Large intestine (tissue), 3 donors: ENCODE data around the gene MUC13. TPM values are rescaled to one million over a fixed set of nuclear protein-coding genes. Genes with fewer than 3 reads are reported as not detected.

Experiments
- DNase-seq, 2 donors: peaks; one replicate each; pipeline versions ENCODE4 v3.0.0 to v3.0.0-alpha.2; 2013
- H3K27ac ChIP-seq: one replicate; pipeline ENCODE4 v1.5.1; 2013; ENCODE audit warnings: low read length
- H3K27me3 ChIP-seq: 2 replicates; pipeline ENCODE4 v1.6.1; 2013; ENCODE audit warnings: low read length; ENCODE audit not compliant: control insufficient read depth, insufficient read depth
- H3K36me3 ChIP-seq: 2 replicates; pipeline ENCODE4 v1.6.1; 2013; ENCODE audit warnings: low read length; ENCODE audit not compliant: control insufficient read depth, insufficient read depth
- H3K4me1 ChIP-seq: one replicate; pipeline ENCODE4 v1.6.1; 2013; ENCODE audit warnings: low read length; ENCODE audit not compliant: control insufficient read depth, insufficient read depth
- H3K4me3 ChIP-seq: one replicate; pipeline ENCODE4 v1.5.1; 2013; ENCODE audit warnings: low read length
- H3K9me3 ChIP-seq: one replicate; pipeline ENCODE4 v1.6.1; 2013; ENCODE audit warnings: mild to moderate bottlenecking, low read depth, low read length, moderate library complexity; ENCODE audit not compliant: control insufficient read depth
- WGBS: methylation state at CpG from one replicate; pipeline ENCODE4 v1.1.5; 2013; ENCODE audit warnings: low lambda C conversion rate; ENCODE audit not compliant: insufficient coverage; 5-methylcytosine and 5-hydroxymethylcytosine counted together
- polyA plus RNA-seq: library from polyadenylated mRNA; unstranded; fragments of 120-200 nt; gene quantifications from one replicate; pipeline ENCODE4 v1.2.1, GENCODE V29; 2013

MUC13 gene
- polyA plus RNA-seq, 1 donor, result 1,160 TPM

DNA sequence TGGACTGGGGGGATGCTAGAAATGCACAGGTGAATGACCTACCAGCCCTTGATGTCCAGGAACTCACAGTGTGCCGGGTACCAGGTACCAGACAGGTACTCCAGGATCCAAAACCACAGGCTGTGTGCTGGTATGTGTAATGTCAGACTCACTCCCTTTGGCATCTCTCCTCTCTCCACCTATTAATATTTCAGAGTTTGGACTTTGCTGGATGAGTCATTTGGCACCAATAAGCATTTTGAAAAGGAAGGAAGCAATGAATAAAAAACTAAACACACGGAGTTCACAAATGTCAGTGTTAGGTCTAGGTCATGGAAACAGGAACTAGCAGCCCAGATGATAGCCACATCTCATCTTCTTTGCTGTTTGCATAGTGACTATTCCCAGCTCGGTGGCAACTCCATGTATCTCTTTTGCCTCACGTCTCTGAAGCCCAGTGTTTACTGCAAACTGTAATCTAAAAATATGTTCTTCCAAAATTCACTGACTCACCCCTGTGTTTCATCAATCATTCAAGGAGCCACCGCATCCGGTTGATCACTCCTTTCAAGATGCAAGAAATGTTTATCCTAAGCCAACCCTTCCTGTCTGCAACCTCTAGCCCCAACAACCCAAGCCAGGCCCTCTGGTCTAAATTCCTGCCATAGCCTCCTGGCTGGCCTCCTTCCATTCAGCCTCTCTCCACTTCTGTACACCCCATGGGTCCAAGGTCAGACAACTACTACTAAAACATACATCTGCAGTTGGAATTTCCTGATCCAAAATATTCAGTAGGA is 55.8 kb downstream of the MUC13 start:
- WGBS, result no CpG with 5 or more reads among the region's 6 CpGs
- peak; percentile 47 to 80 for DNase-seq
- H3K27ac ChIP-seq, result peak overlapping the region; percentile 9
- H3K36me3 ChIP-seq, result peaks cover 3% of the 10 kb centered on the region
- H3K4me1 ChIP-seq, result peaks cover 29% of the 10 kb centered on the region
- no peak overlapping the region for H3K4me3 ChIP-seq
- H3K9me3 ChIP-seq, result no peaks in the 10 kb centered on the region
- no peaks in the 10 kb centered on the region for H3K27me3 ChIP-seq

DNA sequence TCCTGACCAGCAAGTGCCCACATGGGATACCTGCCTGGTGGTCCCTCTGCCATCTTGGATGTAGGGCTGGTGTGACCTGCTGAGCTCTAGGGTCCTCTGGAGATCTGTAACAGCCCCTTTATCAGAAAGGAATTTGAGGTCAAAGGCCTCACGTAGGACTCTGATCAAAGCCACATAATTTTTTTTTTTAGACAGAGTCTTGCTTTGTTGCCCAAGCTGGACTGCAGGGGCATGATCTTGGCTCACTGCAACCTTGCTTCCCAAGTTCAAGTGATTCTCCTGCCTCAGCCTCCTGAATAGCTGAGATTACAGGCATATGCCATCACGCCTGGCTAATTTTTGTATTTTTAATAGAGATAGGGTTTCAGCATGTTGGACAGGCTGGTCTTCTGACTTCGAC is 56.9 kb downstream of the MUC13 start:
- H3K4me1 ChIP-seq, result peaks cover 29% of the 10 kb centered on the region
- no CpG with 5 or more reads among the region's 3 CpGs for WGBS
- H3K9me3 ChIP-seq, result no peaks in the 10 kb centered on the region
- DNase-seq, result no peak
- H3K4me3 ChIP-seq, result no peak overlapping the region
- H3K36me3 ChIP-seq, result peaks cover 3% of the 10 kb centered on the region
- H3K27me3 ChIP-seq, result no peaks in the 10 kb centered on the region
- no peak overlapping the region for H3K27ac ChIP-seq

DNA sequence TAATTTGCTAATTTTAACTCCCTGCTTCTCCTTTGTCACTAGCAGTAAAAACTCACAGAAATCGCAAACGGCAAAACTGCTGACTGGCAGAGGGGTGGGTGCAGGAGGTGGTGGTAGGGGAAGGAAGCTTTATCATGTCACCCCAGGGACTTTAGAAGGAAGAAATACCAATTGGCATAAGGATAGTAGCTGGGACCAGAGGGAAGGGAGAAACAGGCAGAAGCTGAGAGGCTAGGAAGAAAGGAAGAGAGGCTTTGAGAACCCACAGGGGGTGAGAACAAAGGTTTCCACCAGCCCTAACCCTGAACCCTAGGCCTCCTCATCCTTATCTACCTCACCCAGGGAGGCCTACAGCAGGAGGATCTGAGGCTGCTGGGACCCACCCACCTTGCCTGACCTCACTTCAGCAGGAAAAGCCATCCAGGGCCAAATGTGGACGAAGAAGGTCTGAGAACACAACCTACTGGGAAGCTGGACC is 58.1 kb downstream of the MUC13 start:
- peaks cover 29% of the 10 kb centered on the region for H3K4me1 ChIP-seq

DNA sequence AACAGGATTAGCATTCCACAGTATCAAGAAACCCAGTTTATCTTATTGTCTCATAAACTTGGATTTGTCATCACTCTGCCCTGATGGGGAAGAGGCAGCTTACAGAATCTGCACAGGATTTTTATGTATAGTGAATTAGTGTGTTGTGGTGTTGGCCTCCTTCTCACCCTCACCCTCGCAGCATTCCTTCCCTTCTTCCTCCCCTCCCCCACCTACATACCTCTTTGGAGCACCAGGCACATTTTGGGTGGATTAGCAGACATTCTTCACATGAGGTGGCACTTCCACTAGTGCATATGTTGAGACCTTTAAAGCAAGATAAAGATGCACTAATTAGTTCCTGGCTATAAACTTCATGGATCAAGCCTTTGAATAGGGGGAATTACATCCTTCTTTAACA is 61.3 kb downstream of the MUC13 start:
- no peak overlapping the region for H3K27ac ChIP-seq
- H3K36me3 ChIP-seq, result peaks cover 12% of the 10 kb centered on the region
- no peaks in the 10 kb centered on the region for H3K27me3 ChIP-seq
- H3K4me3 ChIP-seq, result no peak overlapping the region
- no peaks in the 10 kb centered on the region for H3K9me3 ChIP-seq
- WGBS, result 100% methylated on average over 1 of the region's 1 CpG
- DNase-seq, result no peak
- H3K4me1 ChIP-seq, result peaks cover 18% of the 10 kb centered on the region

More for the DNA sequence above, 58.1 kb downstream of the MUC13 start:
- H3K27me3 ChIP-seq, result no peaks in the 10 kb centered on the region
- H3K4me3 ChIP-seq, result no peak overlapping the region
- no peaks in the 10 kb centered on the region for H3K9me3 ChIP-seq
- H3K27ac ChIP-seq, result peak overlapping the region; percentile 4
- peaks cover 3% of the 10 kb centered on the region for H3K36me3 ChIP-seq
- no CpG with 5 or more reads among the region's 3 CpGs for WGBS
- DNase-seq, result peak in 1 of 2 donors; percentile 39

DNA sequence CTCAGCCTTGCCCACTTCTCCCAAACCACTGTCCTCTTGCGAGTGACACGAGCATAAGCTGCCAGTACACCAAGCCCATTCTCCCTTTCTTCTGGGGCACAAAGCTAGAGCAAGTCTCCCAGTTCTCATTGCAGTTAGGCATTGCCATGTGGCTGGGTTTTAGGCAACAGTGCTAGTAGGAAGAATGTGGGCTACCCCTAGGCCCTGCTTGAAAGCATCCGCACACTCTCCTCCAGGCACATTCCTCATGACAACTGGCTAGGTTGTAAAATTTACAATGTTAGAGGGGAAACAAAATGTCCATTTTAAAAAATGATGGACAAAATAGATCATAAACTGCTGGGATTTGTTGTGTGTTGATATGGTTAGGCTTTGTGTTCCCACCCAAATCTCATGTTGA is 67.0 kb downstream of the MUC13 start:
- no CpG with 5 or more reads among the region's 3 CpGs for WGBS
- no peak for DNase-seq

DNA sequence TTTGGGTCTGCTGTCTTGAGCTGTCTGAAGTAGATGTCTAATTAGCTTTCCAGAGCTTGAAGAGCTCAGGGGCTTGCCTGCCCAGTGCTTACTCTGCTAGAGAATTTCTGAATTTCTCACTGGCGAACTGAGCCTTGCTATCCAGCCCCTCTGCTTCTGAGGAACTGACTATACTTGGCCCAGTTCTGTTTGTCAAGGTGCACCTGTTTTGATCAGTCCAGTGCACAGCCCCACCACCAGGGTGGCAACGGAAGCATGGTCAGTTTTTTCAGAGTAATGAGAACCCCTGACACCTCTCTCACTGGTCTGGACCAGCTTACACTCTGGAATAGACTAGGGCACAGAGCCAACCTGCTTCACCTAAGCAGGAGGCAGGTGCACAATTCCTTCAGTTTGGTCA is 72.5 kb downstream of the MUC13 start:
- H3K27ac ChIP-seq, result no peak overlapping the region
- WGBS, result no CpG with 5 or more reads among the region's 2 CpGs
- H3K4me3 ChIP-seq, result no peak overlapping the region
- H3K9me3 ChIP-seq, result no peaks in the 10 kb centered on the region
- H3K27me3 ChIP-seq, result no peaks in the 10 kb centered on the region
- DNase-seq, result no peak
- H3K36me3 ChIP-seq, result peaks cover 8% of the 10 kb centered on the region
- H3K4me1 ChIP-seq, result no peaks in the 10 kb centered on the region

More for the DNA sequence above, 67.0 kb downstream of the MUC13 start:
- H3K9me3 ChIP-seq, result no peaks in the 10 kb centered on the region
- no peak overlapping the region for H3K27ac ChIP-seq
- no peak overlapping the region for H3K4me3 ChIP-seq
- H3K27me3 ChIP-seq, result no peaks in the 10 kb centered on the region
- H3K36me3 ChIP-seq, result peaks cover 25% of the 10 kb centered on the region
- H3K4me1 ChIP-seq, result no peaks in the 10 kb centered on the region

DNA sequence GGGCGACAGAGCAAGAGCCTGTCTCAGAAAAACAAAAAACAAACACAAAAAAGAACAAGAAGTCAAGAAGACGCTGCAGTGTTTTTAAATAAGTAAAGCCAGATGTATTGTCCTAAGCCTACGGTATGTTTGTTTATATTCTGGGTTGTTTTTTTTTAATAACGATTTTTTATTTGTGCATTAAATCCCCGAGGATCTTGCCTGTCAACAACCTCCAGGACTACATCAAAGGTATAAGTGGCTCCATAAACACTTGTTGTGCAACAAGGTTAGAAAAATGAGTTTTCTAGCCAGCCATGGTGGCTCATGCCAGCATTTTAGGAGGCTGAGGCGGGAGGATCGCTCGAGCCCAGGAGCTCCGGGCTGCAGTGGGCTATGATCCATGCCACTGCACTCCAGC is 73.5 kb downstream of the MUC13 start:
- Histone ChIP-seq H3K9me3 (no peaks in the 10 kb centered on the region), H3K27me3 (no peaks in the 10 kb centered on the region), H3K4me1 (no peaks in the 10 kb centered on the region), H3K36me3 (peaks cover 7% of the 10 kb centered on the region), H3K27ac (no peak overlapping the region), H3K4me3 (no peak overlapping the region)
- no peak for DNase-seq
- WGBS, result 88% methylated on average over 5 of the region's 9 CpGs

DNA sequence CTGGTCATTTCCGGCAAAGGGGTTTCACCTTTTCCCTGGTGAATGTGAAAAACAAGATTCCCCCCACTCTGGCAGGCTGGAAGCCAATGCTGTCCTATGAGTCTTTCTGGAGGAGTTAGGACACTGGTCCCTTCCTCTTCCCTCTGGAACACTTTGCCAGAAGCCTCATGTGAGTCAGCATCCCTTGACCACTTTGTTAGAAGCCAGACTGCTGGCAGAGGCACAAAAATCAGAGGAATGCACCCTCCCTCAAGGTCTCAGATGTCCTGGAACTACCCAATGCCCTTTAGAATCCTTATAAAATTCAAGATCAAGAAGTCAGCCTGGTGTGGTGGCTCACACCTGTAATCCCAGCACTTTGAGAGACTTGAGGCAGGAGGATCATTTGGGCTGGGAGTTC is 74.0 kb downstream of the MUC13 start:
- Histone ChIP-seq H3K4me1 (no peaks in the 10 kb centered on the region), H3K27ac (no peak overlapping the region), H3K4me3 (no peak overlapping the region), H3K36me3 (peaks cover 7% of the 10 kb centered on the region), H3K27me3 (no peaks in the 10 kb centered on the region), H3K9me3 (no peaks in the 10 kb centered on the region)
- WGBS, result no CpG with 5 or more reads among the region's 1 CpG
- DNase-seq, result no peak

DNA sequence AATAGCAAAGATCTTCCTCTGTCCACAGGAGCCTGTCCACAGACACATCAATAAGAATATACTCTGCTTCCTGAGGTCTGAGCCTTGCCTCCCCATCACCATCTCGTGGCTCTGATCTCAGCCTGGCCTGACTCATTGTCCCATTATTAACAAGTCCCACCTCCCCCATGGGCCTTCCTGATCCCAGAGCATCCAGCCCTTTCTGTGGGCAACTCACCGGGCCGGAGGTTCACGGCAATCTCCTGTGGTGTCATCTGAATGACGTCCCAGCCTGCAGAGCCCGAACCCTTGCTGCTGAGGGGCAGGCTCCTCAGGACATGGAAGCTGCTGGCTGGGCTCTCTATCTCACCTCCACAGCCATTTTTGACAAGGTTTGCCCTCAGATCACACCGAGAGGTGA is 75.5 kb downstream of the MUC13 start:
- Histone ChIP-seq H3K27me3 (no peaks in the 10 kb centered on the region), H3K4me3 (no peak overlapping the region), H3K4me1 (no peaks in the 10 kb centered on the region), H3K27ac (no peak overlapping the region), H3K9me3 (no peaks in the 10 kb centered on the region), H3K36me3 (peaks cover 7% of the 10 kb centered on the region)
- WGBS, result no CpG with 5 or more reads among the region's 7 CpGs
- DNase-seq, result no peak

DNA sequence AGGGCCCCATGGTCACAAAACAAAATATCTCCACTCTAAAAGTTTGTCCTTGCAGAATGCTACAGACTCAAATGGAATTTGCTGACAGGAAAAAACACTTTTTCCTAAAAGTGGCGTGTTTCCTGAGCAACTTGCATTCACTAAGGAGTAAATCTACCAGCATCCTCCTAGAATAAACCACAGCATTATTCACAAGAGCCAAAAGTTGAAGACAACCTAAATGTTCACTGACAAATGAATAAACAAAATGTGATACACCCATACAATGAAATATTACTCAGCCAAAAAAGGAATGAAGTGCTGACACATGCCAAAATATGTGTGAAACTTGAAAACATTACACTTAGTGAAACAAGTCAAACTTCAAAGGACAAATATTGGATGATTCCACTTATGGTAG is 76.3 kb downstream of the MUC13 start:
- no peak for DNase-seq
- no peak overlapping the region for H3K27ac ChIP-seq
- no peaks in the 10 kb centered on the region for H3K4me1 ChIP-seq
- H3K4me3 ChIP-seq, result no peak overlapping the region
- no peaks in the 10 kb centered on the region for H3K9me3 ChIP-seq
- no peaks in the 10 kb centered on the region for H3K27me3 ChIP-seq
- peaks cover 7% of the 10 kb centered on the region for H3K36me3 ChIP-seq
- WGBS, result no CpG with 5 or more reads among the region's 1 CpG

DNA sequence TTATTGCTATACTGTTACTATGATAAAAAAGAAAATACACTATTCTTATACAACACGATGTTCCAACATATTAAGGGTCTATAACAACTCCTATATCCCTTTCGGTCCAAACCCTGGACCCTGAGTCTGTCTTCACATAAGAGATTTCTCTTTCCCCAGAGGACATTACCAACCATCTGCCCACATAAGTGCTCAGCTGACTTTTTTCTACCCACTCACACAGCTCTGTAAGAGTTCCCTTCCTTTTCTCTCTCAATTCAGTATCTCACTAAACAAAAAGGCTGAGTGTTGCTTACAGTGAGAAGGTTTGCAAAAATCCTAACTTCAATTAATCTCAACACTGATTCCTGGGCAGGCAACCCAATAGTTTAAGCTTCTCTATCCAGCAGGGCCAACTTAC is 77.9 kb downstream of the MUC13 start:
- Histone ChIP-seq H3K4me1 (no peaks in the 10 kb centered on the region), H3K36me3 (peaks cover 7% of the 10 kb centered on the region), H3K9me3 (no peaks in the 10 kb centered on the region), H3K27ac (no peak overlapping the region), H3K27me3 (no peaks in the 10 kb centered on the region), H3K4me3 (no peak overlapping the region)
- WGBS, result no CpG with 5 or more reads among the region's 2 CpGs
- no peak for DNase-seq
